ENCODE data around the gene GNAL.

GNAL gene

DNA sequence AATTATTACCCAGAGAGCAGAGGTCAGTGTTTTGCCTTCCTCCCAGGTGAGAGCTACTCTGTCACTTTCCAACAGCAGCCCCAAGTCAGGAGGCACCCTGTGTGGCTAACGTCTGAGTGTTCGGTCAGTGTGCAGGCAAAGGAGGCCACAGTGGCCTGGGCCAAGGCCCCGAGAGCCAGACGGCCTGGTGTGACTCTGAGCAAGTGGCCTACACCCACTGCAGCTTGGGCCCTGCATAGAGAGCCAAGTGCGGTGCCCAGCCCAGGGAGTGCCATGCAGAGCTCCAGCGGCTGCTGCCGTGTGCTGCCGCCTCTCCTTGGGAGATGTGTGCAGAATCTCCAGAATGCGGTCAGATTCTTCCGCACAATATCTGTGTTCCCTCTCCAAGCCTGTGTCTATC lies 70.4 kb downstream of the GNAL start:
- DNase-seq (ENCODE audit: low read depth in 2 of 3, low spot score in 2 of 3): no peak

DNA sequence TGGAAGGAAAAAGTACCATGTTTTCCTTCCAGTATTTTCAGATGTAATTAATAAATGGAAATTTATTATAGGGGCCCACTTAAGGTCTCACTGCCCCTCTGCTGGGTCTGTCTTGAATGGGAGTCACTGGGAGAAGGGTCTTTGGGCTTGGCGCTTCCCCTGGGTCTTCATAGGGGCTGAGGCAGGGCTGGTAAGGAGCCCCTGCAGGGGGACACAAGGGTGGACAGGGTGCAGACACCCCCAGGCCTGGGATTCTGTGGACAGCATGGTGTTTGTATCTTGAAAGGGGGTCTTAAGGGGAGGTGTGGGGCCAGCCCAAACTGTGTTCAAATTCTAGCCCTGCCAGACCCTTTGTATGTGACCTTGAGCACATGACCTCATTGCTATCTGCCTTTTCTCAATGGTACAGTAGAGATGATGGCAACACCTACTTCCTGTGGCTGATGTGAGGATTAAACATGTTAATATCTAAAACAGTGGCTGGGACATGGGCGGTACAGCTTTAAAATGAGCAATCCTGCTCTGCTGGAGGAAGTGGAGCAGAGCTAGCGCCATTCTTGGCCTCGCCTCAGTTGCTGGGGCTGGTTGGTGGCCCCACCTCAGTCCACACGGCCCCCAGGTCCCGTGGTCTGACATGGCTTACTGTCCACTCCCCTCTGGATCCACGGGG lies 71.6 kb downstream of the GNAL start:
- no peak for DNase-seq (ENCODE audit: low read depth in 2 of 3, low spot score in 2 of 3)

- DNase-seq (ENCODE audit: low read depth in 2 of 3, low spot score in 2 of 3): no peak
Observed at GRCh38 chr18:11761553-11761952, 72.5 kb downstream of the GNAL start.

- no peak for DNase-seq (ENCODE audit: low read depth in 2 of 3, low spot score in 2 of 3)
Observed at GRCh38 chr18:11762429-11762828, 73.4 kb downstream of the GNAL start.

DNA sequence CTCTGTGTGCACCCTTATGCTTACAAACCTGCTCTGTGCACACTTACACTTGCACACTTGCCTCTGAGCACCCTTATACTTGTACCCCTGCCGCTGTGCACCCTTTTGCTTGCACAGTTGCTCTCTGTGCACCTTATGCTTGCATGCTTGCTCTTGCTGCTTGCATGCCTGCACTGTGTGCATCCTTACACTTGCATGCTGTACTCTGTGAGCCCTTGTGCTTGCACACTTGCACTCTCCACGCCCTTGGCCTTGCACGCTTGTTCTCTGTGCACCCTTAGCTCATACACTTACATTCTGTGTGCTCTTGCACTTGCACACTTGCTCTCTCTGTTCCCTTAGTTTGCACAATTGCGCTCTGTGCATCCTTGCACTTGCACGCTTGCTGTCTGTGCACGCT lies 78.3 kb downstream of the GNAL start:
- DNase-seq (ENCODE audit: low read depth in 2 of 3, low spot score in 2 of 3): no peak

- DNase-seq (ENCODE audit: low read depth in 2 of 3, low spot score in 2 of 3): no peak
Observed at GRCh38 chr18:11767935-11768334, 78.9 kb downstream of the GNAL start.

GRCh38 chr18:11775436-11776174 lies 86.5 kb downstream of the GNAL start:
- DNase-seq (ENCODE audit: low read depth in 2 of 3, low spot score in 2 of 3): no peak

DNA sequence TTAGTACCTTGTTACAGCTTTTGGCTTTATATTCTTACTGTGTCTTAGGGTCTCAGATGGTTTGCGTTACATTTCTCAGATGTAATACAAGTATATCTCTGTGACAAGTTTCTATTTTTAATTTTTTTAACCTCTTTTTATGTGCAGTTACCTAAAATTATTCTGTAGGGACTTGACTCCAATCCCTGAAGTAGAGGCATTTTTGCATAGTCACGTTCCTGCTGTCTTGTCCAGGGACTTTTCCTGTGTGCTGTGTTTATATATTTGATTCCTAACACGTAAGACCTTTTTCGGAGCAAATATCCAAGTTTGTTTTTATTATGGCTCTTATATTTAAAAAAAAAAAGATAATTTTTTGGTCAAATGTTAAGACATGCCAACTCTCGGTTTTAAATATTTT lies 91.0 kb downstream of the GNAL start:
- DNase-seq (ENCODE audit: low read depth in 2 of 3, low spot score in 2 of 3): no peak

DNA sequence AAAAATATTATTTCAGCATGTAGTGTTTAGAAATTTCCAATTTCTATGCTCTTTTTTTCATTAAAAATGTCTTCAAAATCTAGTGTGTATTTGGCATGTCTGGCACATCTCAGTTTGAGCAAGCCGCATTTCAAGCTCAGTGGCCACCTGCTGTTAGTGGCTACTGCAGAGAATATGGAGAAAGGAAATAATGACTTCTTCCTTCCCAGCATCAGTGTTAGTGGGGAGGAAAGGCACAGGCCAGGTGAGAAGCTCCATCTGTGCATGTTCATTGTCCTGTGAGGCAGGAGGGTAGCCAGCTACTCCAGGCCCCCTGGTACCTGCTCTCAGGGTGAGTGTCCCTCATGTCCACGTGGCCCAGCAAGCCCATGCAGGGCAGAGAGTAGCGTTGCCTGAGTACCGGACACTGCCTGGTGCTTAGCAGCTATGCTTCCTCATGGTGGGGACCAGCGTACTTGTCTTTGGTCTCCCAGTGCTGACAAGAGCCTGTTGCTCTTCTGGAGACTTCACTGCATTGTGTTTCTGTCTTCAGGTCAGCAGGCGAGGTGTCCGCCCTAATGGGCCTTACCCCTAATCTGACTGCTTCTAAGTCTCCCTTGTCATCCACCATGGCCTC lies 94.8 kb downstream of the GNAL start:
- DNase-seq (ENCODE audit: low read depth in 2 of 3, low spot score in 2 of 3): no peak

DNA sequence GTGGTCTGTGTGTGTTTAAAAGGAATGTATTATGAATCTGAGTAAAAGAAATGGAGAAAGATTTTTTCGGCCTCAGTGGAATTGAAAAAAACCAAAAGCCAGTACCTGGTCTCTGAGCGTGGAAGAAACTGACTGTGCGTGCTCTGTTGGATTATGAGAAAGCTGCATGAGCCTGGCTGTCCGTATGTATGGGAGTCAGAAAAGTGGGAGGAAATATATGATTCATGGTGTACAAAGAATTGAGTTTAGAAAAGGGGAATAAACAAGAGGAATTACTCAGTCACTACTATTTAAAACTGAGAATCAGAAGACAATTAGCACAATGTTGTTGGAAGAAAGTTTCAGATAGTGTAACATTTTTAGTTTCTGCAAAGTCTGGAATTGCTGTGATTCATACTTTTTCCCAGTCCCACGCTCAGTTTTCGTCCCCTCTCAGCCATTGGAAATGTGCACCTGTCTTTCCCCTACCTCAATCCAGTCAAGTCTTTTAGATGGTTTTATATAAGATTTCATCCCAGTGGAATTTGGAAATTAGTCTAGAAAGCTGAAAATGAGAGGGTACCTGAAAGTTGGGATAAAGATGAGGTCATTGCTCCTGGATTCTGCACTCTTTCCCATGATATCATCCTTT lies 95.7 kb downstream of the GNAL start:
- no peak for DNase-seq (ENCODE audit: low read depth in 2 of 3, low spot score in 2 of 3)

DNA sequence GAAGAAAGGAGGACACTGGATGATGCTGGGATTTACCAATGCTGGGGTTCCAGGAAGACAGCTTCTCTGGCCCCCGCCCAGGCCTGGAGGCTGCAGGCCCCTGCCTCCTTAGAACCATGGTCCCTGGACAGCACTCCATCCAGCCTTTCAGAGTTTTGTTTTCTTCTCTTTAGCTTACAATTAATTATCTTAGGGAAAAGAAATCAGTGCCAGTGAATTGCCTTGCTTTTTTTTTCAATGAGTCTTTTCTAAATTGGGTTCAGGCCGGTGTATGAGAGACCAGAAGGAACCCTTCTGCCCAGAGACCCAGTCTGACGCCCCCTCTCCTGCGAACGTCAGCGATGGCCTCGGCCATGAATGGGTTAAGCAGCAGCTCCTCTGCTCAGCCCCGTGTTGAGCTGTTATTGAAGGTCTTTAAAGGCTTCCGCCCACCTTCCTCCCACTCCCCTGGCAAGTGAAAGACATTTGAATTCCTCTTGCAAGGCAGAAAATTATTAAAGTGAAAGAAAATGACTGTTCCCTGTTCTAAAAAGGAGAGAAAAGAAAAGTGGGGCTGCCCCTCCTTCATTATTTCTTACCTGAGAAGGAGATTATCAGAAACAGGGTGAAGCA lies 96.5 kb downstream of the GNAL start:
- DNase-seq (ENCODE audit: low read depth in 2 of 3, low spot score in 2 of 3): no peak

- DNase-seq (ENCODE audit: low read depth in 2 of 3, low spot score in 2 of 3): no peak
Observed at GRCh38 chr18:11789716-11790510, 100.8 kb downstream of the GNAL start.

GRCh38 chr18:11791131-11791530 lies 102.1 kb downstream of the GNAL start:
- no peak for DNase-seq (ENCODE audit: low read depth in 2 of 3, low spot score in 2 of 3)

DNA sequence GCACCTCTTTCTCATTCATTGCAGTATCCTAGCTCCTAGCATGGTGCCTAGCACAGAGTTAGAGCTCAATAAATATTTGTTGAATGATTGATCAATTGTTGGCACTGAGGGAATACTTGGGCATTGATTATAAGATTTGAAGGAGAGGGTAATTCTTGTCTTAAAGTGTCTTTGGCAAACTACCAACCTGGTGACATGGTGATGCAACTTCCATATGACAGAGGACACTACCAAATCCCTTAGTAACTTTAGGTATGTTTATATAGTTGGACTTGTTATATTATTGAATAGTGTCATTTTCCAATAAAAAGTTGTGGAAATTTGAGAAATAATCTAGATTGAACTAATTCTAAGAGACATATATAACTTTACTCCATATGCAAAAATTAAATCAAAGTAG lies 103.6 kb downstream of the GNAL start:
- no peak for DNase-seq (ENCODE audit: low read depth in 2 of 3, low spot score in 2 of 3)

- no peak for DNase-seq (ENCODE audit: low read depth in 2 of 3, low spot score in 2 of 3)
Observed at GRCh38 chr18:11794195-11794594, 105.1 kb downstream of the GNAL start.

DNA sequence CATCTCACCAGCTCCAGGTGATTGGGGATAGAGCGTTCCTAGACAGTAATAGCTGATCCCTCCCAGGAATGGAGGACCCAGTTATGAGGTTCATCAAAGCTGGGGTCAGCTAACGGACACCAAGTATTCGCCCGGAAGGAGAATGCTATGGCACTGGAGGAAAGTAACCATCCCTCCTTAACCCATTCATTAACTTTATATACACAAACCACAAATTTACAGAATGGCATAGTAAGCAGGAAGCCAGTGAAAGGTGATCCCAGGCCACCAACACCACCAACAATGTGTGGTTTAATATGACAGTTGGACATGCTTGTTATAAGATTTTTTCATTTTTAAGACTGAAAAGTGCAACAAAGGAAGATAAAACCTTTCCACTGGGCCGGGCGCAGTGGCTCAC lies 106.9 kb downstream of the GNAL start:
- no peak for DNase-seq (ENCODE audit: low read depth in 2 of 3, low spot score in 2 of 3)

- DNase-seq (ENCODE audit: low read depth in 2 of 3, low spot score in 2 of 3): no peak
Observed at GRCh38 chr18:11798271-11798670, 109.2 kb downstream of the GNAL start.

GRCh38 chr18:11799066-11799465 lies 110.0 kb downstream of the GNAL start:
- DNase-seq (ENCODE audit: low read depth in 2 of 3, low spot score in 2 of 3): no peak

DNA sequence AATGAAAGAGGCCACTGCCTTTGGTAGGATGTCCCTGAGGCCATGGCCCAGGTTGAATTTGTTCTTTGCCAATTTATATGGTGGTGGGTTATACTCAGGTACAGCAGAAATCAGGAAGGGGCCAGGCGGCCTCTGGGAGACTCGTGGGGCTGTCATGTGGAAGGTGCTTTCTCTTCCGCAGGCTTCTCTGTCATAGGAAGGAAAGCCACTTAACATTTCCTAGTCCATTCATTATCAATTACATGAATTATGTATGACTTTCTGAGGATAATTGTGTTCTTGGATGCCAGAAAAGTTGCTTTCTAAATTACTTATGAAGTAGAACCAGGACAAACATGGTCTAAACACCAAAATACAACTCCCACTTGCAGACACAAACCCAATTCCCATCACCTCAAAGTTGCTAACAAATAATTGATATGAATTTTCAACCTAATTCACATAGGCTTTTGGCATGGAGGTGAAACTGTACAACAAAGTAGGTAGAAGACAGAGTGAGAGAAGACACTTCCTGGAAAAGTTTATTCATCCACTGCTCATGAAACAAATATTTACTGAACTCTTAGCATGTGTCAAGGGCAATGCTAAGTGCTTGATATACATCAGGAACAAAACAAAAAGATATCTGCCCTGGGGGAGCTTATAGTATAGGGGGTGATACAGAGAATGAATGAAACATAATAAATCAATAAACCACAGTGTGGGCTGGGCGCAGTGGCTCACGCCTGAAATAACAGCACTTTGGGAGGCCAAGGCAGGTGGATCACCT lies 111.7 kb downstream of the GNAL start:
- DNase-seq (ENCODE audit: low read depth in 2 of 3, low spot score in 2 of 3): no peak

GRCh38 chr18:11801573-11801972 lies 112.5 kb downstream of the GNAL start:
- DNase-seq (ENCODE audit: low read depth in 2 of 3, low spot score in 2 of 3): no peak

Measured in activated CD8-positive, alpha-beta memory T cell treated with anti-CD3 and anti-CD28 coated beads for 48 hours (primary cell).